DOHH2 (cell line): ENCODE measurements around the gene HAPLN2.

Experiments used
- EZH2phosphoT487 ChIP-seq: fragments of 200-600 bp; sonication (generic); IDR thresholded peaks from 2 replicates; pipeline ENCODE4 v1.6.1; 2017; ENCODE audit warnings: borderline replicate concordance, mild to moderate bottlenecking, antibody characterized with exemption, low read length, moderate library complexity, mixed read lengths
- TF ChIP-seq, protein P1 (sequence below): fragments of 200-600 bp; sonication (generic); IDR thresholded peaks from one replicate; pipeline ENCODE4 v1.5.1; 2014; ENCODE audit warnings: antibody characterized with exemption, mild to moderate bottlenecking, low read depth, low read length; ENCODE audit not compliant: poor library complexity, severe bottlenecking

DNA sequence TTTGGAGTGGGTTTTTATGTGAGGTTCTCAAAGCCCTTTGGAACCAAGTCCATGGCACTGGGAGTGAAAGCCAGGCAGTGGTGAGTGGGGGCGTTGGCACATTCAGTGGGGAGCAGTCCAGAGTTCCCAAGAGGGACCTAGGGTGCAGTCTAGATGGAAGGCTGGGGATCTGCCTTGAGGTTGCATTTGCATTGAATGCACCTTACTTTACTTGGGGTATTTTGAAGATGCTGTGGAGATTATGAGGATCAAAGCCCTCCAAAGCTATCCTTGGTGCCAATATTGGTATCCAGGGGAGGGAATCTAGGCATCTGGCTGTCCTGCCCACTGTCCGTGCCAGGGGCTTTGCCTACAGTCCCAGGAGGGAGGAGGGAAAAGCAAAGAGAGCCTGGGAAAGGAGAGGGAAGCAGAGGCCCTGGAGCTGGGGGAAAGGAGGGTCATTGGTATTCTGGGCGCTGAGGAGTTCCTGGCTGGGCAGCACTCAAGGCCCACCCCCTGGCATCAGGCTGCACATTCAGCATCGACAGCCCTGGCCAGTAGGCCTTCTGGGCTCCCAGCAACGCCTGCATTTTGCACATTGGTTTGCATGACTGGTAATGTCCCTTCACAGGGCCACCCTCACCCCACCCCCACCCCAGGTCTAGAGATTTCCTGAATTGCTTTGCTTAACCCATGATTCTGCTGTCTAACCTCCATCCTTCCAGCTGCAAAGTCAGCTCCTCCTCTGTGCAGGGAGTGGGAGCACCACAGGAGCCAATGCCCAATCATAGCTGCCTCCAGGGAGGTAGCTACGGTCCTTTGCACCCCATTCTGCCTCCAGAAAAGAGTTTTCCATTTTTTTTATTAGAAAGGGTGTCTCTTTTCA is 21.9 kb downstream of the HAPLN2 start:
- TF ChIP-seq, protein P1, sequence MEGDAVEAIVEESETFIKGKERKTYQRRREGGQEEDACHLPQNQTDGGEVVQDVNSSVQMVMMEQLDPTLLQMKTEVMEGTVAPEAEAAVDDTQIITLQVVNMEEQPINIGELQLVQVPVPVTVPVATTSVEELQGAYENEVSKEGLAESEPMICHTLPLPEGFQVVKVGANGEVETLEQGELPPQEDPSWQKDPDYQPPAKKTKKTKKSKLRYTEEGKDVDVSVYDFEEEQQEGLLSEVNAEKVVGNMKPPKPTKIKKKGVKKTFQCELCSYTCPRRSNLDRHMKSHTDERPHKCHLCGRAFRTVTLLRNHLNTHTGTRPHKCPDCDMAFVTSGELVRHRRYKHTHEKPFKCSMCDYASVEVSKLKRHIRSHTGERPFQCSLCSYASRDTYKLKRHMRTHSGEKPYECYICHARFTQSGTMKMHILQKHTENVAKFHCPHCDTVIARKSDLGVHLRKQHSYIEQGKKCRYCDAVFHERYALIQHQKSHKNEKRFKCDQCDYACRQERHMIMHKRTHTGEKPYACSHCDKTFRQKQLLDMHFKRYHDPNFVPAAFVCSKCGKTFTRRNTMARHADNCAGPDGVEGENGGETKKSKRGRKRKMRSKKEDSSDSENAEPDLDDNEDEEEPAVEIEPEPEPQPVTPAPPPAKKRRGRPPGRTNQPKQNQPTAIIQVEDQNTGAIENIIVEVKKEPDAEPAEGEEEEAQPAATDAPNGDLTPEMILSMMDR = no peak
- TF ChIP-seq EZH2phosphoT487 = no peak
